Activated CD4-positive, alpha-beta T cell treated with anti-CD3 and anti-CD28 coated beads for 24 hours (primary cell): ENCODE measurements around the gene PSMA8.
"Not testable (repeated sequence)": the region's sequence is repeated elsewhere in the genome, so short reads cannot be mapped to it uniquely, and the experiment has no call there.

ENCODE experiments used
- DNase-seq, 2 donors: peaks; one replicate each; pipeline ENCODE4 v3.0.0-alpha.2; 2020; ENCODE audit warnings: low read depth in 2 of 2

Gene PSMA8

GRCh38 chr18:26233208-26233607 is 99.5 kb downstream of the PSMA8 start:
- DNase-seq, result no peak

GRCh38 chr18:26237363-26237762 is 103.7 kb downstream of the PSMA8 start:
- not testable (repeated sequence) for DNase-seq

- DNase-seq, result not testable (repeated sequence)
These were observed 105.0 kb downstream of the PSMA8 start for GRCh38 chr18:26238718-26239117.

- not testable (repeated sequence) for DNase-seq
These were observed 108.7 kb downstream of the PSMA8 start for GRCh38 chr18:26242392-26242791.
